ENCODE results near the gene RAD51. TPM values are rescaled to one million over a fixed set of nuclear protein-coding genes. Genes with fewer than 3 reads are reported as not detected.

Gene RAD51
- total and polyA plus RNA-seq, 2 of the 8 experiments (the other 6 are each of a cell fraction or from before 2014, with no cell fraction given), result 32.2 to 42.4 TPM

DNA sequence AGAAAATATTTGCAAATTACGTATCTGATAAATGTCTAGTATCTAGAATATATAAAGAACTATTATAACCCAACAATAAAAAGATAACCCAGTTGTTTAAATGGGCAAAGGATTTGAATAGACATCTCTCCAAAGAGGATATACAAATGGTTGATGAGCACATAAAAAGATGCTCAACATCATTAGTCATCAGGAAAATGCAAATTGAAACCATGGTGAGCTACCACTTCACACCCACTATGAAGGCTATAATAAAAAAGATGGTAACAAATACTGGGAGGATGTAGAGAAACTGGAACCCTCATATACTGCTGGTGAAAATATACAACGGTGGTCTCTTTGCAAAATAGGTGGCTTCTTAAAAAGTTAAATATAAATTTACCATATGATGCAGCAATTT, 28.0 kb downstream of the RAD51 start:
- no peaks in the 10 kb centered on the region for H3K9me3 ChIP-seq (ENCODE audit: insufficient read depth in 2 of 2, low read depth in 1 of 2, low read length in 1 of 2)
- no peaks in the 10 kb centered on the region for H3K79me1 ChIP-seq (ENCODE audit: low read depth, low read length)
- H3K9ac ChIP-seq (replicated peaks in 1 of 4; ENCODE audit: extremely low read depth in 1 of 4, low read depth in 3 of 4, low read length in 3 of 4), result no peak overlapping the region
- POLR2A ChIA-PET (ENCODE audit: partially characterized antibody), result interaction anchor here (1.1 to 1.7 kb wide), 2 partner anchors 17 to 19 kb away, joined by 3 read pairs; no protein-coding TSS in a partner anchor
- H2BK15ac ChIP-seq (ENCODE audit: low read length), result no peak overlapping the region
- H3K56ac ChIP-seq (replicated peaks; ENCODE audit: insufficient read length, low read depth, low read length), result no peak overlapping the region
- no peak overlapping the region for H4K91ac ChIP-seq (replicated peaks; ENCODE audit: insufficient read length, low read length)
- H3K18ac ChIP-seq (ENCODE audit: extremely low read depth, low read length), result no peak overlapping the region
- no peaks in the 10 kb centered on the region for H3K4me1 ChIP-seq (replicated peaks in 1 of 4; ENCODE audit: control insufficient read depth in 3 of 4, insufficient read depth in 4 of 4, low read length in 3 of 4)
- no peak overlapping the region for H3K4me3 ChIP-seq (ENCODE audit: extremely low read depth in 1 of 4, insufficient read depth in 2 of 4, low read depth in 3 of 4, low read length in 4 of 4)
- no peak for TF ChIP-seq POU5F1 (IDR thresholded peaks at IDR 0.05; ENCODE audit: low read depth, low read length)
- no peak for TF ChIP-seq EGR1 (IDR thresholded peaks at IDR 0.05; ENCODE audit: borderline replicate concordance, low read depth, low read length)
- CTCF ChIA-PET (ENCODE audit: partially characterized antibody), result interaction anchor here (0.8 to 1.8 kb wide), 6 partner anchors 17 to 169 kb away, joined by 3 to 7 read pairs (median 6); no protein-coding TSS in a partner anchor
- no peak overlapping the region for H3K4me2 ChIP-seq (ENCODE audit: insufficient read depth in 1 of 2, low read depth in 2 of 2, low read length in 2 of 2)
- no peak overlapping the region for H4K8ac ChIP-seq (ENCODE audit: extremely low read depth, insufficient read depth, low read length)
- H4K5ac ChIP-seq (ENCODE audit: insufficient read length, low read depth, low read length), result no peak overlapping the region
- H3K79me2 ChIP-seq (ENCODE audit: control insufficient read depth in 1 of 2, insufficient read depth in 2 of 2, low read length in 2 of 2), result no peaks in the 10 kb centered on the region
- no peak overlapping the region for H3K4ac ChIP-seq (replicated peaks; ENCODE audit: insufficient read length, low read depth, low read length)
- no peaks in the 10 kb centered on the region for H3K27me3 ChIP-seq (replicated peaks in 1 of 4; ENCODE audit: control insufficient read depth in 3 of 4, extremely low read depth in 1 of 4, insufficient read depth in 3 of 4, low read length in 3 of 4)
- H3K14ac ChIP-seq (ENCODE audit: insufficient read length), result no peak overlapping the region
- H3K27ac ChIP-seq (ENCODE audit: low read depth, low read length), result no peak overlapping the region
- H2BK20ac ChIP-seq (ENCODE audit: low read length), result no peak overlapping the region
- no peaks in the 10 kb centered on the region for H3K23me2 ChIP-seq (ENCODE audit: low read depth, low read length)
- H2BK5ac ChIP-seq (ENCODE audit: low read depth, low read length), result no peak overlapping the region
- H3K36me3 ChIP-seq (ENCODE audit: control insufficient read depth in 2 of 4, insufficient read depth in 4 of 4, low read length in 3 of 4), result peaks cover 3 to 36% (median 10%) of the 10 kb centered on the region in 4 experiments; a peak in 7 of 8 replicates
- no peak overlapping the region for H2AFZ ChIP-seq (ENCODE audit: low read length)
- no peak for DNase-seq (ENCODE audit: low read depth in 1 of 2, low spot score in 2 of 2)
- no peak overlapping the region for H2BK12ac ChIP-seq (ENCODE audit: low read depth, low read length)
- no peak overlapping the region for H3K23ac ChIP-seq (ENCODE audit: insufficient read length)
- no peak overlapping the region for H2AK5ac ChIP-seq (ENCODE audit: low read depth, low read length)
- H4K20me1 ChIP-seq (replicated peaks in 1 of 2; ENCODE audit: control insufficient read depth in 1 of 2, insufficient read depth in 2 of 2, low read length in 2 of 2), result no peaks in the 10 kb centered on the region
- 86% methylated on average over 2 of the region's 2 CpGs; no CpG with 5 or more reads in 1 of the 2 experiments for WGBS, 2 experiments (ENCODE audit: extremely low coverage in 1 of 2, insufficient coverage in 1 of 2, insufficient read length in 1 of 2, insufficient replicate concordance in 2 of 2, low coverage in 1 of 2, low lambda C conversion rate in 2 of 2, missing lambda C conversion rate in 1 of 2)
- no peak for FAIRE-seq
- no peak overlapping the region for H2BK120ac ChIP-seq (replicated peaks; ENCODE audit: low read depth, low read length)
